HG02970 (cell line): Measurements from ENCODE around the gene GSK3A.

ENCODE experiments used
- ATAC-seq: cut with Tn5 transposase; IDR thresholded peaks from one replicate; pipeline ENCODE4 v1.9.1; 2021; ENCODE audit warnings: mild to moderate bottlenecking, moderate library complexity, moderate number of reproducible peaks; ENCODE audit not compliant: unreplicated experiment, low FRiP score

Gene GSK3A

DNA sequence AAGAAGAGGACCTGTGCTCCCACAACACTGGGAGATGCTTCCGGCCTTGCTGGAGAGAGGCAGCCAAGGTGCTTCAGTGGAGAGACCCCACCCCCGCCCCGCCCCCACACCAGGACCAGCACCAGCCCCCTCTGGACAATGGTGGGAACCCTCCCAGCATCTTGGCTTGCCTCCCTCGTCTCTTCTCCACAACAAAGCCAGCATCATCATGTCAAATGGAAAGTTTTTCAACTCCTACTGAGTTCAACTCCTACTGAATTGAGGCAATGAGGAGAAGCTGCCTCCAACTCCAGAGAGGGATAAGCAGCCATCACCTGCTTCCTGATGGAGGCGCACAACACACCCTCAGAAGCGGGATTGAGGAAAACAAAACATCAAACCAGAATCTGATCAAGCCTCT is 37.7 kb downstream of the GSK3A start:
- no peak for ATAC-seq

DNA sequence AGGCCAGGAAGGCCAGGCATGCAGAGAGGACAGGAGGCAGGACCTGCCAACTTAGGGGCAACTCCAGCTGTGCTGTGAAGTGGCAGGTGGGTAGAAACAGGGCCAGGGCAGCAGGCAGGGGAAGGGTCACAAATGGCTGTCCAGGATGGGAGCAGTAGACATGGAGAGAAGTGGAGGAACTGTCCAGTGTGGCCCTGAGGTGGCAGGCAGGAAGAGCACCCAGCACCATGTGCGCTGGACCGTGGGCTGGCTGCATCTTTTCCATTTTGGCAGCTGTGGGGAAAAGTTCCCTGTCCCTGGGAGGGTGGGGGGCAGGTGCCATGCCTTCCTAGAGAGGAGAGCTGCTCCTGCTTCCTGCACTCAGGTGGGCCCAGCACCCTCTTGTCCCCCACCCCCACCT is 38.7 kb downstream of the GSK3A start:
- ATAC-seq = no peak

DNA sequence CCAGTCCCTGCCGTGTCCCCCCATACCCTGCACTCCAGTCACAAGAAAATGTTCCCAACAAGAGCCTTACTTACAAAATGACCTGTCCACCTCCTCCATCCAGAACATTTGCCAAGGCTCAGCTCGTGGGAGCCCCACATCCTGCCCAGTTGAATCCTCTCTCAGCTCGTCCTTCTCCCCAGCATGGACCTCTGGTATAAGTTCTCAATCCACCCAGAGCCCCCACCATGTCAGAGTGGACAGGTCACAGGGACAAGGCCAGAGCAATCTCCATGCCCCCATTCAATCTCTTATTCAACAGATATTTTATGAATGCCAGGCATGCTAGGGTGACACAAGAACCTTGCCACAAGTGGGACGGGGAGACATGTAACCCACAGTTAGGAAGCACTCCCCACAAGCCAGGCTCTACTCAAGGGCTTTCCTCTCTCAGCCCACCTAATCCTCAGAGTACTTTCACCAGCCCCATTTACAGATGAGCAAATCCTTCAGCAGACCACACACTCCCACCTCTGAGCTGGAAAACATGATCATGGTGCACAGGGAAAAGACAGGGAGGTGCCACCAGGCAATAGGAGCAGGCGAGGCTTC is 40.0 kb downstream of the GSK3A start:
- ATAC-seq = no peak

DNA sequence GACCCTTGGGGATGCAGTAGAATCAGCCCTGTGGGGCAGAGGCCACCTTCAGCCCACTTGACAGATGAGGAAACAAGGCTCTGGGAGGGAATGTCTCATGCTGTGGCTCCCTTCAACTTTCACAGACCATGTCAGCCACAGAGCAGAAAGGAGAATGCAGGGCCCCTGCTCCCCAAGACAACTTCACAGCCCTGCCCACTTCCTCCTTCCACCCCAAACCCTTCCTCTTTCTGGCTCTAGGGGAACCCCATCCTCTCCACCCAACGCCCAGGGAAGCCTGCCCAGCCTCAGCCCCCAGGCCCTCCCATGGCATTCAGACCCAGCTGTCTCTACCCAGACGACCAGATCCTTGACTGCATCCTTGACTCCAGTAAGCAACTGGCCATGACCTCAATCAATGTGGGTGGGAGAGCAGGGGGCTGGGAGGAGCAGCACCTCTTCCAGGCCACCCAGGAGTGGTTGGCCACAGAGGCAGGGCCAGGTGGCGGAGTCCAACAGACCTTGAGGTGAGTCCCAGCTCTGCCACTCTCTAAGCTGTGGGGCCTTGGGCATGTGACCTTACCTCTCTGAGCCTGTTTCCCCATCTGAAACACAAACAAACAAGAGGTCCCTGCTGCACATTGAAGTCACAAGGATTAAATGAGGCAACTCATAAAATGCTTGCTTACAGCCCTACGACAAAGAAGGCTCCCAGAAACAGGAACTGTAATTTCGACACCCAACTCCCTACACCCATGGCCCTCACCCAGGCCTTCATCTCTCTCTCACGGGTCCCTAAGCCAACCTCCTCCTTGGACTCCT is 40.7 kb downstream of the GSK3A start:
- ATAC-seq = no peak

DNA sequence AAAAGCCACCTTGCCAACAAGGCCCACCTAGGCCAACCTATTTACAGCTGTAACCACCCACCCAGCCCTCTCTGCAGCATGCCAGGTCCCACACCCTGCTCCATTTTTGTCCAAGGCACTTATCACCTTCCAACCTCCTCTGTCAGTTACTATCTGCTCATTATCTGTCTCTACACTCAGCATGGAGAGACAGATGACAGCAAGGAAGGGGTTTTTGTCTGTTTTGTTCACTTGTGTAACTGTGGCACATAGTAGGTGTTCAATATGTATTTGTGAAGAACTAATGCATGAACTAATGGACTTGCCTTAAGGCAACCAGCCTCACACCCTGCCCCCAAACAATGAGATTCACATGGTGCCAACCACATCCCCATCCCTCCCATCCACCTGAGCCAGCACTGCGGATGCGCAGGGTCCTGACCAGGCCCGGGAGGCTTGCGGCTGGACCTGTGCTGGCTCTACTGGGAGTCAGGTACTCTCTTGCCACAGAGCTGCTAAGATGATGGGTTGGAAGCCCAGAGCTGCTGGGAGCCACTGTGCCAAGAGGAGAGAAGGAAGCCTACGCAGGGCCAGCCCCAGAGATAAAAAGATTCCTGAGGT is 42.2 kb downstream of the GSK3A start:
- ATAC-seq = no peak

DNA sequence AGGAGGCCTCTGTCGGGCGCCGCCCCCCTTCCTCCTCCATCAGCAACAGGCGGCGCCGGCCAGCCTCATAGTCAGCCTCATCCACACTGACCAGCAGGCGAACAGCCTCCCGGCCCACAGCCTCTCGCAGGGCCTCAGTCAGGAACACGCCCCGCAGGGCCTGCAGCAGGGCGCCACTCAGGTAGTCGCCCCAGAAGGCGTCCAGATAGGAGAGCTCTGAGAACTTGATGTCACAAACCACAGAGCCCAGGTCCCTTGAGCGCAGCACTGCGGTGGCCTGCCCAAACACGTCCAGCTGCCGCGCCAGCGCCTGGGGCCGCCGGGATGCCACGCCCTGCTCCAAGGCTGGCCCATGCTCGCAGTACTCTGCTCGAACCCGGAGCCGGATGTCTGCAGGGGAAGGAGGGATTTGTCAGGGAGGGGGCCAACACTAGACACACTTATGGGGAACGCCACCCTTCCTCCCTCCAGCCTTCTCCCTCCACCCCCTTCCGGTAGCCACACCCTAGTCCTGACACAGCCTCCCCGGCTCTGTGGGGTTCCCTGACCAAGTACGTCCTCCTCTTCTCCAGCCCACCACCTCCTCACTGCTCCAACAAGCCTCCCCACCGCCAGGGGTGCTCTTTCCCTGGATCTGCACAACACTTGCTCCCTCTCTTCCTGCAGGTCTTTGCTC is 42.8 kb downstream of the GSK3A start:
- peak; percentile 47 for ATAC-seq

DNA sequence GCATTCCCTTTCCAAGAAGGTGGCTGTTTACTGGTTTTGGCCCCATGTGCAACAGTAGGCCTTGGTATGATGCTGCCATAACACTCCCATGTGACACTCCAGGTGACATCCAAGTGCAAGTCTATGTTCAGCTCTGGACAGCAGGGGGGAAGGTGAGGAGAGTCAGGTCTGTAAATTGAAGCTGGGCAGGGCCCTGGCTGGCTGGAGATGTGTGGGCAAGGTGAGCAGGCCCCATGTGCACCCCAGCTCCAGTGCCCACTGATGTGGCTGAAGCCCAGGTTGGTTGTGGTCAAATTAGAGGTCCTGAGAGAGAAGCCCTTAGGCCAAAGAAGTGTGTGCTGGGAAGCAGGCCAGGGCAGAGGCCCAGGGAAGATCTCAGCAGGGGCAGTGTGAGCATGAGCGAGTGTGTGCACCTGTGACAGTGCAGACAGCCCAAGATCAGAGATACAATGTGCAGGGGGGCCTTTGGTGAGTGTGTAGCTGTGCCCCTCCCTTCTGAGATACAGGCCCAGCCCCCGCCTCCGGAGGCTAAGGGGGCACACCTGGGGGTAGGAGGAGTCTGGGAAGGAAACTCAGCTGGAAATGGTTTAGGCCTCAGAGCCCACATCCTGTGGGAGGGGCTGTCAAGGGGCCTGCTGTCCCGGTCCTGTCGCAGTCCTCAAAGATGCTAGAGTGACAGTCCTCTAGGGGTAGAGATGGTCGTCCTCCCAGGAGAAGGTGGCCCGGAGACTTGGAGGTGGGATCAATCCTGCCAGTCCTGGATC is 43.5 kb downstream of the GSK3A start:
- peak; percentile 43 for ATAC-seq

DNA sequence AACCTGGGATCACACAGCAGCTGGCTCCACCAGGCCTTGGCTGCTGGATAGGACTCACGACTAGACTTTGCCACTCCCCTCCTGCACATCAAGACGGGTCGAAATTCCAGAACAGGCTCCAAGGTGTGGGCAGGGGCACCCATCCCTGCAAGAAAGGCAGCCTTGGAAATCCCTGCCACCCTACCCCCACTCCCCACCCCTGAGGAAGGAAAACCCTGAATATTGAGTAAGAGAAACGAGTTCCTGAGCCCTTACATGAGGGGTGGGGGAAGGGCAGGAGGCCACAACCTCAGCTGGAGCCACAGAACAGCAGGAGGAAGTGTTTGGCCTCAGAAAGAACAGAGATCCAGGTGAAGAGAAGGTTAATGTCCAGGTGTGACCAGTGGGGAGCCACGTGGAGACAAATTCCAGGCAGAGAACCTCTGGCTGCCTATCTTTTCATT is 45.0 kb downstream of the GSK3A start:
- no peak for ATAC-seq

DNA sequence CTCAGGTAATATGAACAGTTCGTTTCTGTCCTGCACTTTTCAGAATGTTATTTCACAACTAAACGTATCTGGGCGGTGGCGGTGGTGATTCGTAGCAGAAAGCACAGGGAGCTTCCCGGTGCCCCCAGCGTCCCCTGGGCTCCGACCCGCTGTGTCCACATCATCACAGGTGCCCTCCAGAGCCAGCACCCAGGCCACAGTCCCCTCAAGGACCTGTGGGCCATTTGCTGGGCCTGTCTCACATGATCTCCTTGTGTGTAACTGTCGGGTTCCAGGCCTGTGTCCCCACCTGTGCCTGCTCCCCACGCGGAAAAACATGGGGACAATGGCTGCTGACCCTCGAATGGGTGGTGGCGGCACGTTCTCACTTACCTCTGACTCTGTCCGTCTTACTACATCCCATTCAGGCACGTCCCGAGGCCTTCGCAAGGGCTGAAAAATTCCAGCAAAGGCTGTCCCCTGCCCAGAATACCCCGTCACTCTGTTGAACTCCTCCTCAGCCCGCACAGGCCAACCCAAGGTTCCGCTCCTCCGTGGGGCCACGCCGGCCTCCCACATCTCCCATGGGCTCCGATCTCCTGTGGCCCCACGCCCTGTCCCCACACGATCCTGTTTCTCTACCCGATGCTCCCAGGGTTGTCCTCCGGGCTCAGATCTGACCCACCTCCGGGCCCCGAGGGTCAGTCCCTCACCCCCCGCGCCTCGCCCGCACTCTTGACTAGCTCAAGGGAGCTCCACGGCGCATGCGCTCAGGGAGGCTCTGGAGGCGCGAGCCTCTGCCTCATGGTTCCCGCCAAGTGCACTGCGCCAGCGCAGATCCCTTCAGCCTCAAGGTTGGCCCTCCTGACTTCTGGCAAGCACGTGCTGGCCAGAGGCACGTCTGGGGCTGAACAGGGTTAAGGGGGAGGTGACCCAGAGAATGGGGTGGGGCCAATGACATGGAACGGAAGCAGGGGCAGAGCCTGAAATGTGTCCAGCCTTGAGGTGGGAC is 46.1 kb downstream of the GSK3A start:
- ATAC-seq = no peak

DNA sequence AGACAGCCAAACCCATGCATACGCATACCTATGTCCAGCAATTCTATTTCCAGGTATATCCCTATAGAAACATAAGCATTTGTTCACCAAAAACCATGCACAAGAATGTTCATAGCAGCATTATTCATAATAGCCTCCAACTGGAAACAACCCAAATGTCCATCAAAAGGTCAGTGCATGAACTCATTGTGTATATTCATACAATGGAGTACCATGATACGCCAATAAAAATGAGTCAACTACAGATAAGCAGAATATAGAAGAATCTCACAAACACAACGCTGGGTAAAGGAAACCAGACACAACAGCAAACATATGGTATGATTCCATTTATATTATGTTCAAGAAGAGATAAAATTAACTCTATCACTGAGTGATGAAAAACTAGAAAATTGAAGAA is 48.7 kb downstream of the GSK3A start:
- no peak for ATAC-seq

DNA sequence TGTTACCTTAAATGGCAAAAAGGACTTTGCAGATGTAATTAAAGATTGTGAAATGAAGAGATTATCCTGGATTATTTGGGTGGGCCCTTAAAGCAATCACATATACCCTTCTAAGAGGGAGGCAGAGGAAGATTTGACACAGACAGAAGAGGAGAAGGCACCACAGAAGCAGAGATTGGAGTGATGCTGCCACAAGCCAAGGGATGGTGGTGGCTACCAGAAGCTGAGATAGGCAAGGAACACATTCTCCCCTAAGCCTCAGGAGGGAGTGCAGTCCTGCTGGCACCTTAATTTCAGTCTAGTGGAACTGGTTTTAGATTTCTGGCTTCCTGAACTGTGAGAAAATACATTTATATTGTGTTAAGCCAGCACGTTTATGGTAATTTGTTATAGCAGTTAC is 49.1 kb downstream of the GSK3A start:
- ATAC-seq = no peak

DNA sequence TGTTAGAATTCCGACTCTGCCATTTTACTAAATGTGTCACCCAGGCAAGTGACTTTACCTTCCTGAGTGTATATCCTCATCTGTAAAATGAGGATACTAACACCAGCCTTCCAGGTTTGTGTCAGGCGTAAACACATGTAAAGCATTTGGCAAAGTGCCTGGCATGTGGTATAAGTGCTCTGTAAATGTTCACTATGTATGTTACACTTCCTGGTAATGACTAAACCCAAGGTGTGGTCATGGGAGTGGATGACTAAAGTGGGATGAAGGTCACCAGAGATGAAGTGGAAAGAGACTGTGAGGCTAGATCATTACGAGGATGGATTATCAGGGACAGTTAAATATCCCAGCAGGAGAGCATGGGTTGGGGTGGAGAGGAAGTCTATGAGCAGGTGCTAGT is 50.5 kb downstream of the GSK3A start:
- ATAC-seq = no peak

DNA sequence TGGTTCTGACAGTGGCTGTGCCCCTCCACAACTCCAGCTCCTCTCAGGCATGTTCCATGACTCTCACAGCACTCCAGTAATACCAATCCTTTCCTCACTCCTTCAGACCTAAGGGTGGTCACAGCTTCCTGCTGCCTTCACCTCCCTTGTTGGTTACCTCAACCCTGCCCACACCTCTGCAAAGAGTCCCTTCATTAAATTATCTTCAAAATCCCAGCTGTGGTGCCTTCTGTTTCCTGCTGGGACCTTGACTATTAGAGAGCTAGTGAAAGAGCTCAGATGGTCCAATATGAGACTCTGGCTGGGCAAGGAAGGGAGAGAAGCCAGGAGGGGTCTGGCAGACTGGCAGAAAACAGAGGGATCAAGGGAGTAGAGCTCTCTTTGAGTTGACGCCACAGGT is 51.1 kb downstream of the GSK3A start:
- no peak for ATAC-seq

DNA sequence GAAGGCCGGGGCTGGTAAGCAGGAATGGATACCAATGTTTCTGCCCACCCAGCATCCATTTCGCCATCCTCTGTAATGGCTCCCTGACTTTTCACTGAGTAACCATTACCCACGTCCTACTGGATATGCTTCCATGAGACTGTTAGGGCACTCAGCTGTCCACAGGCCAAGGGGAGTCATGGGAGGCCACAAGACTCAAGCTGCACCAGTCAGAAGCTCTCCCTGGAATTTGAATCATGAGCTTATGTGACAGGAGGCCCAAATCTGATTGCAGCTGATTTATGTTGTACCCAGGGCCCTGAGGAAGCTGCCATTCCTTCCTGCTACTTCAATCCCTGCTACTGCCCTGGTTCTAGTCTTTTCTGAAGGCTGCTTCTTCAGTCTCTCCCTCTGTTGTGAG is 53.3 kb downstream of the GSK3A start:
- no peak for ATAC-seq

DNA sequence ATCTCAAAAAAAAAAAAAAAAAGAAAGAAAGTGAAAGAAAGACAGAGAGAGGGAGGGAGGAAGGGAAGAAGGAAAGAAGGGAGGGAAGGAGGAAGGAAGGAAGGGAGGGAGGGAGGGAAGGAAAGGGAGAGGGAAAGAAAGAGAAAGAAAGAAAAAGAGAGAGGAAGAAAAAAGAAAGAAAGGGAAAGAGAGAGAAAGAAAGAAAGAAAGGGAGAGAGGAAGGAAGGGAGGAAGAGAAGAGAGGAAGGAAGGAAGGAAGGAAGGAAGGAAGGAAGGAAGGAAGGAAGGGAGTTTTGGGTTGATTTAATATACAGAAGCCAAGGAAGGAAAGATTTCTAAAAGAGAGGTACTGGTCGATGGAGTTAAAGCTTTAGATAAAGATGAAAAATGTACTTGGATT is 53.7 kb downstream of the GSK3A start:
- ATAC-seq = no peak

DNA sequence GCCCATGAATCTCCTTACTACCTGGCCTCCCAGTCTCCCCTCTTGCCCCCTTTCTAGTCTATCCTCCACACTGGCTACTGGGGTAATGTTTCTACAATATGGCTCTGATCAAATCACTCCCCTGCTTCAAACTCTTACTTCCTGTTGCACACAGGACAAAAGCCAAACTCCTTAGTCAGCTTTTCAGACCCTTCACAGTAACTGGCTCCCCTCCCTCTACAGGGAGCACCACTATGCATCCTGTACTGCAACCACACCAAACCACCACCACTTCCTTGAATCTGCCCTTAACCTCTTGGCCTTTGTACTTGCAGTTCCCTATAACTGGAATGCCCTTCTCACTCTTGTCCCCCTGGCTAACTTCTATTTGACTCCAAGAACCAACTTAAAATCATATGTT is 57.1 kb downstream of the GSK3A start:
- ATAC-seq = no peak

DNA sequence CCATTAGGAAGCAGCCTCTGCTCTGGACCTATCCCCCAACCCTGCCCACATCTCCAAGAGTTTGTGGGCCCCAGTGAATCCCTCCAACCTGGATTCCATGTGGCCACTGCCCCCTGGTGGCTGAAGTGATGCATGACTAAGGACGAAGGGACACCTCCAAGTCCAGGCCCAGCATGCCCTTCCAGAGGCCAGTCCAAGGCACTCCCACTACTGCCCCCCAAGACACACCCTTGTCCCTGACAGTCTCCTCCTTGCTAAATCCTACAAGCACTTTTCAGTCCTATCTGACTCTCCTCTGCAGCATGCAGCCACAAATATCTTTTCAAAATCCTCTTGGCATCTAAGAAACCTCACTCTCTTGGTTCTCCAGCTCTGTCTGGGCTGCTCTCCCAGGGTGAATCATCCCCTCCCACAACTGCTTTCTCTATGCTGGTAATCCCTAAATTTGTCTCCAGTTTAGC is 58.0 kb downstream of the GSK3A start:
- ATAC-seq = no peak
